SK-N-DZ (cell line): Measurements from ENCODE around the gene KLHL21.
A peak's percentile ranks its signal among the peaks of the same experiment; 100 is the strongest.

Experiments used
- DNase-seq: peaks from one replicate; pipeline ENCODE4 v3.0.0-alpha.2; 2015; ENCODE audit warnings: low spot score
- small RNA-seq, 2 experiments: library from RNA; depleted of rRNA; stranded (forward); fragments of <200 nt; gene quantifications; one replicate each; pipeline ENCODE3, GENCODE V24; 2014

KLHL21 gene

GRCh38 chr1:6554907-6555778 is 47.5 kb downstream of the KLHL21 start, which contains the start of gene TAS1R1:
Gene TAS1R1 (plus strand): TSS chr1:6555307. CDS start chr1:6555374, 67 bp downstream.
- no peak for DNase-seq

- DNase-seq, result peak; percentile 84
These were observed 48.4 kb downstream of the KLHL21 start, which contains the start of gene NOL9 for GRCh38 chr1:6554031-6554906. Gene NOL9 (minus strand): TSS chr1:6554513. CDS start chr1:6554502, 11 bp downstream.

GRCh38 chr1:6547301-6547700 is 55.4 kb downstream of the KLHL21 start:
- no peak for DNase-seq

- no peak for DNase-seq
These were observed 56.3 kb downstream of the KLHL21 start for GRCh38 chr1:6546326-6546725.

GRCh38 chr1:6545276-6546112 is 57.2 kb downstream of the KLHL21 start:
- no peak for DNase-seq

- no peak for DNase-seq
These were observed 57.8 kb downstream of the KLHL21 start for GRCh38 chr1:6544831-6545230.

Small RNAs within 50 kb of the gene (small RNA-seq; reads per million reads assigned to genes)
- 0 reads per million in 2 experiments for gene RNU6-731P
